A549 (cell line): Measurements from ENCODE around the gene PSMD14.

Experiments used
- CTCF ChIP-seq: fragments of >200 bp; sonication (Bioruptor Twin); formaldehyde crosslinking; IDR thresholded peaks from 3 replicates; pipeline ENCODE4 v1.5.1; 2016
- POLR2A ChIP-seq: IDR thresholded peaks from 2 replicates; pipeline ENCODE4 v1.6.1; 2012; ENCODE audit warnings: mild to moderate bottlenecking, low read length
- REST ChIP-seq: fragments of 200-600 bp; sonication (generic); IDR thresholded peaks from 2 replicates; pipeline ENCODE4 v1.6.1; 2016; ENCODE audit warnings: antibody characterized with exemption, mild to moderate bottlenecking, moderate library complexity
- SREBF2 ChIP-seq: fragments of 450-650 bp; IDR thresholded peaks from 2 replicates; pipeline ENCODE4 v1.6.1; 2014; ENCODE audit warnings: mild to moderate bottlenecking, moderate library complexity

GRCh38 chr2:161355106-161355505, 46.9 kb downstream of the PSMD14 start:
- TF ChIP-seq CTCF: no peak
- TF ChIP-seq SREBF2: no peak
- no peak for TF ChIP-seq POLR2A
- no peak for TF ChIP-seq REST
